ENCODE measurements around the gene LRMDA.
A peak's percentile ranks its signal among the peaks of the same experiment; 100 is the strongest.
"Not testable (repeated sequence)": the region's sequence is repeated elsewhere in the genome, so short reads cannot be mapped to it uniquely, and the experiment has no call there.

Gene LRMDA

GRCh38 chr10:75764974-75765788 lies 333.8 kb downstream of the LRMDA start:
- TF ChIP-seq CTCF (conservative IDR thresholded peaks at IDR 0.05; ENCODE audit: low read length), result no peak
- H3K4me3 ChIP-seq (ENCODE audit: low read length), result no peak overlapping the region
- DNase-seq (ENCODE audit: low read depth), result no peak

GRCh38 chr10:75765789-75766096 lies 334.3 kb downstream of the LRMDA start:
- DNase-seq (ENCODE audit: low read depth), result no peak
- H3K4me3 ChIP-seq (ENCODE audit: low read length), result no peak overlapping the region
- TF ChIP-seq CTCF (conservative IDR thresholded peaks at IDR 0.05; ENCODE audit: low read length), result no peak

GRCh38 chr10:75766106-75766505 lies 334.7 kb downstream of the LRMDA start:
- no peak for DNase-seq (ENCODE audit: low read depth)
- TF ChIP-seq CTCF (conservative IDR thresholded peaks at IDR 0.05; ENCODE audit: low read length), result no peak
- no peak overlapping the region for H3K4me3 ChIP-seq (ENCODE audit: low read length)

DNA sequence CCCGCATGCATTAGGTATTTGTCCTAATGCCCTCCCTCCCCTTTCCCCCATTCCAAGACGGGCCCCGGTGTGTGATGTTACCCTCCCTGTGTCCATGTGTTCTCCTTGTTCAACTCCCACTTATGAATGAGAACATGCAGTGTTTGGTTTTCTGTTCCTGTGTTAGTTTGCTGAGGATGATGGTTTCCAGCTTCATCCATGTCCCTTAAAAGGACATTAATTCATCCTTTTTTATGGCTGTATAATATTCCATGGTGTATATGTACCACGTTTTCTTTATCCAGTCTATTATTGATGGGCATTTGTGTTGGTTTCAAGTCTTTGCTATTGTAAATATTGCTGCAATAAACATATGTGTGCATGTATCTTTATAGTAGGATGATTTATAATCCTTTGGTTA lies 335.3 kb downstream of the LRMDA start:
- not testable (repeated sequence) for DNase-seq (ENCODE audit: low read depth)

GRCh38 chr10:75770626-75771081 lies 339.2 kb downstream of the LRMDA start:
- peak; percentile 79 for DNase-seq (ENCODE audit: low read depth)
- TF ChIP-seq CTCF (conservative IDR thresholded peaks at IDR 0.05; ENCODE audit: low read length), result no peak
- no peak overlapping the region for H3K4me3 ChIP-seq (ENCODE audit: low read length)

More for the DNA sequence above, 335.3 kb downstream of the LRMDA start:
- not testable (repeated sequence) for H3K4me3 ChIP-seq (ENCODE audit: low read length)

- no peak for DNase-seq (ENCODE audit: low read depth)
- no peak overlapping the region for H3K4me3 ChIP-seq (ENCODE audit: low read length)
- TF ChIP-seq CTCF (conservative IDR thresholded peaks at IDR 0.05; ENCODE audit: low read length), result no peak
Observed at GRCh38 chr10:75771606-75772005, 340.2 kb downstream of the LRMDA start.

DNA sequence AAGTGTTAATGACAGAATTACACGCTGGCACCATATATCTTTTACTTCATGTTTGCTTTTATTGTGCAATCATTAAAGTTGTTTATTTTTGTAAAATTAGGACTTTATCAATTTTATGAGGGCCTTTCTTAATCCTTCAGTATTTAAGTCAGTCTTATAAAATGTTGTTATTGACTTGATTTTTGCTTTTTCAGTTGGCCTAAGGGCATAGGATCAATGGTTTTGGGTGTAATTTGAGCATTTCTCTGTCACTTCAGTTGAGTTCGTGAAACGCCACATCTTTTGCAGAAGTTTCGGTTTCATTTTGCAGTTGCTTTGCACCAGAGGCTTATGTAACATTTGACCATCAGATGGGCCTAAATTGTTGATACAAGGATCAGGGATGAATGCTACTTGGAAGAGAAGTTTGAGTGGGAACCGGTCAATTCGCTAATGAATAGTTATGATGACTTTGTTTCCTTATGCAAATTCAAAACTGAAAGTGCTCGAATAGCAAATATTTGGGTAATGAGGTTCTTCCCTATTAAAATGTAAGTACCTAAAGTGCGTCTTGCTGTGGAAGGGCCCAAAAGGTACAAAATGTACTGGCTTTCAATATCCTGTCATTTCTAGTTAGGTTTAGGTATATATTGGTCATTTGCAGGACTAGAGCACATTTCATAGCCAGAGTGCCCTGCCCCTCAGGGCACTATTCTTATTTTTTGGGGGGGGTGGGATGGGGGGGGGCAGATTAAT lies 340.9 kb downstream of the LRMDA start:
- H3K4me3 ChIP-seq (ENCODE audit: low read length), result peak overlapping the region; percentile 13
- TF ChIP-seq CTCF (conservative IDR thresholded peaks at IDR 0.05; ENCODE audit: low read length), result no peak
- peak; percentile 25 for DNase-seq (ENCODE audit: low read depth)

Measured in AG10803 (cell line).